Measurements from ENCODE around the gene SAMD4B. TPM values are rescaled to one million over a fixed set of nuclear protein-coding genes. Genes with fewer than 3 reads are reported as not detected.

SAMD4B gene
- total RNA-seq, 1 donor from 2014 or later, result 119 TPM

- H3K27ac Mint-ChIP-seq (ENCODE audit: unreplicated experiment), result no peak overlapping the region
Observed at GRCh38 chr19:39386557-39386956, 44.3 kb downstream of the SAMD4B start.

GRCh38 chr19:39388657-39389056 is 46.4 kb downstream of the SAMD4B start:
- Mint-ChIP-seq H3K9me3 (ENCODE audit: unreplicated experiment) (peaks cover 9% of the 10 kb centered on the region), H3K27ac (ENCODE audit: unreplicated experiment) (no peak overlapping the region), H3K36me3 (ENCODE audit: unreplicated experiment) (no peaks in the 10 kb centered on the region), H3K4me3 (ENCODE audit: unreplicated experiment) (no peak overlapping the region), H3K4me1 (ENCODE audit: low read depth, unreplicated experiment) (peaks cover 5% of the 10 kb centered on the region), H3K27me3 (ENCODE audit: unreplicated experiment) (peaks cover 5% of the 10 kb centered on the region)
- no peak for DNase-seq
- no peak for TF ChIP-seq CTCF (IDR thresholded peaks at IDR 0.05; ENCODE audit: partially characterized antibody, unreplicated experiment)

More at GRCh38 chr19:39386557-39386956, 44.3 kb downstream of the SAMD4B start:
- no peak for TF ChIP-seq CTCF (IDR thresholded peaks at IDR 0.05; ENCODE audit: partially characterized antibody, unreplicated experiment)
- H3K36me3 Mint-ChIP-seq (ENCODE audit: unreplicated experiment), result no peaks in the 10 kb centered on the region
- H3K4me1 Mint-ChIP-seq (ENCODE audit: low read depth, unreplicated experiment), result peaks cover 3% of the 10 kb centered on the region
- DNase-seq, result no peak
- peaks cover 9% of the 10 kb centered on the region for H3K9me3 Mint-ChIP-seq (ENCODE audit: unreplicated experiment)
- no peak overlapping the region for H3K4me3 Mint-ChIP-seq (ENCODE audit: unreplicated experiment)
- peaks cover 5% of the 10 kb centered on the region for H3K27me3 Mint-ChIP-seq (ENCODE audit: unreplicated experiment)

GRCh38 chr19:39389631-39390414 is 47.6 kb downstream of the SAMD4B start:
- Mint-ChIP-seq H3K27me3 (ENCODE audit: unreplicated experiment) (peaks cover 5% of the 10 kb centered on the region), H3K4me1 (ENCODE audit: low read depth, unreplicated experiment) (peaks cover 5% of the 10 kb centered on the region), H3K36me3 (ENCODE audit: unreplicated experiment) (no peaks in the 10 kb centered on the region), H3K4me3 (ENCODE audit: unreplicated experiment) (peak overlapping the region; percentile 100), H3K9me3 (ENCODE audit: unreplicated experiment) (peaks cover 9% of the 10 kb centered on the region), H3K27ac (ENCODE audit: unreplicated experiment) (peak overlapping the region; percentile 86)
- no peak for TF ChIP-seq CTCF (IDR thresholded peaks at IDR 0.05; ENCODE audit: partially characterized antibody, unreplicated experiment)
- DNase-seq, result no peak

GRCh38 chr19:39390451-39390750 is 48.2 kb downstream of the SAMD4B start:
- no peak for TF ChIP-seq CTCF (IDR thresholded peaks at IDR 0.05; ENCODE audit: partially characterized antibody, unreplicated experiment)
- Mint-ChIP-seq H3K27ac (ENCODE audit: unreplicated experiment) (peak overlapping the region; percentile 86), H3K9me3 (ENCODE audit: unreplicated experiment) (peaks cover 9% of the 10 kb centered on the region), H3K36me3 (ENCODE audit: unreplicated experiment) (no peaks in the 10 kb centered on the region), H3K4me3 (ENCODE audit: unreplicated experiment) (peak overlapping the region; percentile 100), H3K27me3 (ENCODE audit: unreplicated experiment) (peaks cover 5% of the 10 kb centered on the region), H3K4me1 (ENCODE audit: low read depth, unreplicated experiment) (peaks cover 5% of the 10 kb centered on the region)
- no peak for DNase-seq

- H3K4me1 Mint-ChIP-seq (ENCODE audit: low read depth, unreplicated experiment), result peaks cover 5% of the 10 kb centered on the region
- H3K27me3 Mint-ChIP-seq (ENCODE audit: unreplicated experiment), result peaks cover 5% of the 10 kb centered on the region
- peak; percentile 92 for DNase-seq
- TF ChIP-seq CTCF (IDR thresholded peaks at IDR 0.05; ENCODE audit: partially characterized antibody, unreplicated experiment), result no peak
- peaks cover 9% of the 10 kb centered on the region for H3K9me3 Mint-ChIP-seq (ENCODE audit: unreplicated experiment)
- peak within 1 kb of the TSS; percentile 100 for H3K4me3 Mint-ChIP-seq (ENCODE audit: unreplicated experiment)
- no peaks in the 10 kb centered on the region for H3K36me3 Mint-ChIP-seq (ENCODE audit: unreplicated experiment)
- H3K27ac Mint-ChIP-seq (ENCODE audit: unreplicated experiment), result peak within 1 kb of the TSS; percentile 86
Observed at GRCh38 chr19:39390751-39391437, 48.7 kb downstream of the SAMD4B start, which contains the start of the genes MED29 and PAF1. MED29 (plus strand) TSS chr19:39391378; CDS start chr19:39391423, 45 bp downstream. PAF1 (minus strand) TSS chr19:39391106; CDS start chr19:39390864, 242 bp downstream.

All from glutamatergic neuron (in vitro differentiated cells).